Measurements from ENCODE around the gene FMO3.

FMO3 gene

DNA sequence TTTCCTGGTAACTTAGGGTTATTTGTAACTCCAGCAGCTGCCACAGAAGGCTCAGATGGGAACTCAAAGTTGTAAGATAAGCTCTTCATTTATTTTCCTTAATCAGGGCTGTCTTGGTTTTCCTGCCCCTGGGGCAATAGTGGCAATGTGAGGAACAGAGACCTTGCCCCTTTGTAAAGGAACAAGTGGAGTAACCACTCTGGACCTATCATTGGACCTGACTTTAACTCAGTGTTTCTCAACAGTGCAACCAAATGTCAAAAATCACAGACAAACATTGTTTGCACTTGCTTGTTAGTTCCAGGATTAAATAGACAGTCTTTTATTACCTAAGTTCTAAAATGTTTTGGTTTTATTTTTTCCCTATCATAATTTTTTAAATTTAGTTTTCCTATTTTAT is 2.8 kb upstream of the FMO3 start:
- no peaks in the 10 kb centered on the region for H3K4me1 ChIP-seq (ENCODE audit: control insufficient read depth, low read length)
- no peaks in the 10 kb centered on the region for H3K79me2 ChIP-seq (ENCODE audit: control insufficient read depth, low read length)
- H3K9me3 ChIP-seq (ENCODE audit: control insufficient read depth, insufficient read depth, low read length): no peaks in the 10 kb centered on the region
- H3K9me2 ChIP-seq (replicated peaks; ENCODE audit: control insufficient read depth, low read length): no peaks in the 10 kb centered on the region
- no peaks in the 10 kb centered on the region for H4K20me1 ChIP-seq (ENCODE audit: control insufficient read depth, insufficient read depth, low read depth, low read length)
- no peak overlapping the region for H3K27ac ChIP-seq (ENCODE audit: low read depth, low read length)
- no peak overlapping the region for H3K4me2 ChIP-seq (ENCODE audit: low read length)
- H3K4me3 ChIP-seq (ENCODE audit: low read length): no peak overlapping the region
- TF ChIP-seq, protein P1, sequence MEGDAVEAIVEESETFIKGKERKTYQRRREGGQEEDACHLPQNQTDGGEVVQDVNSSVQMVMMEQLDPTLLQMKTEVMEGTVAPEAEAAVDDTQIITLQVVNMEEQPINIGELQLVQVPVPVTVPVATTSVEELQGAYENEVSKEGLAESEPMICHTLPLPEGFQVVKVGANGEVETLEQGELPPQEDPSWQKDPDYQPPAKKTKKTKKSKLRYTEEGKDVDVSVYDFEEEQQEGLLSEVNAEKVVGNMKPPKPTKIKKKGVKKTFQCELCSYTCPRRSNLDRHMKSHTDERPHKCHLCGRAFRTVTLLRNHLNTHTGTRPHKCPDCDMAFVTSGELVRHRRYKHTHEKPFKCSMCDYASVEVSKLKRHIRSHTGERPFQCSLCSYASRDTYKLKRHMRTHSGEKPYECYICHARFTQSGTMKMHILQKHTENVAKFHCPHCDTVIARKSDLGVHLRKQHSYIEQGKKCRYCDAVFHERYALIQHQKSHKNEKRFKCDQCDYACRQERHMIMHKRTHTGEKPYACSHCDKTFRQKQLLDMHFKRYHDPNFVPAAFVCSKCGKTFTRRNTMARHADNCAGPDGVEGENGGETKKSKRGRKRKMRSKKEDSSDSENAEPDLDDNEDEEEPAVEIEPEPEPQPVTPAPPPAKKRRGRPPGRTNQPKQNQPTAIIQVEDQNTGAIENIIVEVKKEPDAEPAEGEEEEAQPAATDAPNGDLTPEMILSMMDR (IDR thresholded peaks at IDR 0.05; ENCODE audit: low read depth, low read length, poor library complexity, severe bottlenecking): no peak
- no peak for TF ChIP-seq EZH2phosphoT487 (IDR thresholded peaks at IDR 0.05; ENCODE audit: borderline replicate concordance, low read length)
- no peaks in the 10 kb centered on the region for H3K36me3 ChIP-seq (ENCODE audit: control insufficient read depth, low read length)
- no peaks in the 10 kb centered on the region for H3F3A ChIP-seq (ENCODE audit: control insufficient read depth, insufficient read depth)
- no peaks in the 10 kb centered on the region for H3K27me3 ChIP-seq (ENCODE audit: control insufficient read depth, low read length)

DNA sequence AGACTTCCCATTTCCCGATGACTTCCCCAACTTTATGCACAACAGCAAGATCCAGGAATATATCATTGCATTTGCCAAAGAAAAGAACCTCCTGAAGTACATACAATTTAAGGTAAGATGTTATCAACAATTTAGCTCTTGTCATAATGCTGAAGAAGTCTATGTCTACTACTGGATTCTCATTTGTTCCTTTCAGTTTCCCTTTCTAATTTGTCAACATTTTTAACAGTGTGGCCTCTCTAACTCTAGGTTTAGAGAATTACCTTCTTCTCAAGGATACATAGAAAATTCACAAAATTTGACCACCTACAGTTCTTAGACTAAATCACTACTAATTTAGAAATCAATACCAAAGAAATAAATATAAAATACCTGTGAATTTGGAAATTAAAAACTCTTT is 13.2 kb downstream of the FMO3 start:
- TF ChIP-seq EZH2phosphoT487 (IDR thresholded peaks at IDR 0.05; ENCODE audit: borderline replicate concordance, low read length): no peak
- TF ChIP-seq, protein P1 (IDR thresholded peaks at IDR 0.05; ENCODE audit: low read depth, low read length, poor library complexity, severe bottlenecking): no peak
- H4K20me1 ChIP-seq (ENCODE audit: control insufficient read depth, insufficient read depth, low read depth, low read length): no peaks in the 10 kb centered on the region
- H3K27me3 ChIP-seq (ENCODE audit: control insufficient read depth, low read length): no peaks in the 10 kb centered on the region
- H3K4me3 ChIP-seq (ENCODE audit: low read length): no peak overlapping the region
- no peak overlapping the region for H3K4me2 ChIP-seq (ENCODE audit: low read length)
- no peaks in the 10 kb centered on the region for H3F3A ChIP-seq (ENCODE audit: control insufficient read depth, insufficient read depth)
- H3K9me3 ChIP-seq (ENCODE audit: control insufficient read depth, insufficient read depth, low read length): no peaks in the 10 kb centered on the region
- H3K79me2 ChIP-seq (ENCODE audit: control insufficient read depth, low read length): no peaks in the 10 kb centered on the region
- no peaks in the 10 kb centered on the region for H3K36me3 ChIP-seq (ENCODE audit: control insufficient read depth, low read length)
- no peaks in the 10 kb centered on the region for H3K4me1 ChIP-seq (ENCODE audit: control insufficient read depth, low read length)
- H3K27ac ChIP-seq (ENCODE audit: low read depth, low read length): no peak overlapping the region
- no peaks in the 10 kb centered on the region for H3K9me2 ChIP-seq (replicated peaks; ENCODE audit: control insufficient read depth, low read length)

DNA sequence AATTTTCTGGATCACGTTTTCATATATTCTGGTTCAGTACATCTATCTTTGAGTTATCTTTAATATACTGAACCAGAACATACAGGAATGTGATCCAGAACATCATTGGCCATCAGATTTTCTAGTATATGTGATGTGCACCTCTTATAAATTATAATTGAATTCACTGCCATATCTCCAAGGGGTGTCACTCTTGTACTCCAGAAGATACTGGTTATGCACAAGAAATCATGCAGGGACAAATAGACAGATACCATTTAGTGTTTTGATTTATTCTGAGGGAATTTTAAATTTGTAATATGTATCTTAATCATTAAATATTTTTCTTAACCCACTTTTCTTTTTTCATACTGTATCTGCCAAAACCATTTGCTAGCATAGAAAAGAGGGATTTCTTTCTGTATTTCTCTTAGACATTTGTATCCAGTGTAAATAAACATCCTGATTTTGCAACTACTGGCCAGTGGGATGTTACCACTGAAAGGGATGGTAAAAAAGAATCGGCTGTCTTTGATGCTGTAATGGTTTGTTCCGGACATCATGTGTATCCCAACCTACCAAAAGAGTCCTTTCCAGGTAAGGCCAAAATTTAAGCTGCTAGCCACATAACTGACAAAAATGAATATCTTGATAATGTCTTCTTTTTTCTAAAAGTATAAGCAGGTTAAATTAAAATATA is 16.7 kb downstream of the FMO3 start:
- H4K20me1 ChIP-seq (ENCODE audit: control insufficient read depth, insufficient read depth, low read depth, low read length): no peaks in the 10 kb centered on the region
- no peaks in the 10 kb centered on the region for H3K9me3 ChIP-seq (ENCODE audit: control insufficient read depth, insufficient read depth, low read length)
- no peak overlapping the region for H3K27ac ChIP-seq (ENCODE audit: low read depth, low read length)
- H3K4me2 ChIP-seq (ENCODE audit: low read length): no peak overlapping the region
- no peak overlapping the region for H3K4me3 ChIP-seq (ENCODE audit: low read length)
- H3K4me1 ChIP-seq (ENCODE audit: control insufficient read depth, low read length): no peaks in the 10 kb centered on the region
- H3K79me2 ChIP-seq (ENCODE audit: control insufficient read depth, low read length): no peaks in the 10 kb centered on the region
- no peaks in the 10 kb centered on the region for H3F3A ChIP-seq (ENCODE audit: control insufficient read depth, insufficient read depth)
- no peaks in the 10 kb centered on the region for H3K9me2 ChIP-seq (replicated peaks; ENCODE audit: control insufficient read depth, low read length)
- TF ChIP-seq, protein P1 (IDR thresholded peaks at IDR 0.05; ENCODE audit: low read depth, low read length, poor library complexity, severe bottlenecking): no peak
- no peak for TF ChIP-seq EZH2phosphoT487 (IDR thresholded peaks at IDR 0.05; ENCODE audit: borderline replicate concordance, low read length)
- H3K27me3 ChIP-seq (ENCODE audit: control insufficient read depth, low read length): no peaks in the 10 kb centered on the region
- H3K36me3 ChIP-seq (ENCODE audit: control insufficient read depth, low read length): no peaks in the 10 kb centered on the region
